Measurements from ENCODE around the gene CEP78.
A peak's percentile ranks its signal among the peaks of the same experiment; 100 is the strongest.
"Not testable (repeated sequence)": the region's sequence is repeated elsewhere in the genome, so short reads cannot be mapped to it uniquely, and the experiment has no call there.

Gene CEP78

DNA sequence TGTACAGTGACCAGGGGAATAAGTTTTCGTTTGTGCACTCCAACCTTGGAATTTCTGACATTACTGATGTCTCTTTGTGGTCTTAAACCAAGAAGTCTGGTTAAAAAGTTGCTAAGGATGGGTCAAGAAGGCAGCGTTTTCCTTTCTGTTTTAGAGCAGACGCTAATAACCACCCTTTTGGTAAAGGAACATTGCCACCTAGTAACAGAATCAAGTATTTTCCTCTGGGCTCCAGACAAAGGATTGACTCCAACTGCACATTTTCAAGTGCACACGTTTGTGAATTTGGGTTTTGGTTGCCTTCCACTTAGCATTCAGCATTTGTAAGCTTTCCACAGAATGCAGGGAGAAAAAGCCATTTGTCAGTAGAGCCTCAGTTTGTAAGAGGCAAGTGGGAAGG, 22.2 kb upstream of the CEP78 start:
- TF ChIP-seq, protein P1, sequence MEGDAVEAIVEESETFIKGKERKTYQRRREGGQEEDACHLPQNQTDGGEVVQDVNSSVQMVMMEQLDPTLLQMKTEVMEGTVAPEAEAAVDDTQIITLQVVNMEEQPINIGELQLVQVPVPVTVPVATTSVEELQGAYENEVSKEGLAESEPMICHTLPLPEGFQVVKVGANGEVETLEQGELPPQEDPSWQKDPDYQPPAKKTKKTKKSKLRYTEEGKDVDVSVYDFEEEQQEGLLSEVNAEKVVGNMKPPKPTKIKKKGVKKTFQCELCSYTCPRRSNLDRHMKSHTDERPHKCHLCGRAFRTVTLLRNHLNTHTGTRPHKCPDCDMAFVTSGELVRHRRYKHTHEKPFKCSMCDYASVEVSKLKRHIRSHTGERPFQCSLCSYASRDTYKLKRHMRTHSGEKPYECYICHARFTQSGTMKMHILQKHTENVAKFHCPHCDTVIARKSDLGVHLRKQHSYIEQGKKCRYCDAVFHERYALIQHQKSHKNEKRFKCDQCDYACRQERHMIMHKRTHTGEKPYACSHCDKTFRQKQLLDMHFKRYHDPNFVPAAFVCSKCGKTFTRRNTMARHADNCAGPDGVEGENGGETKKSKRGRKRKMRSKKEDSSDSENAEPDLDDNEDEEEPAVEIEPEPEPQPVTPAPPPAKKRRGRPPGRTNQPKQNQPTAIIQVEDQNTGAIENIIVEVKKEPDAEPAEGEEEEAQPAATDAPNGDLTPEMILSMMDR (IDR thresholded peaks at IDR 0.05; ENCODE audit: insufficient read depth, low read depth, low read length, missing control alignments), result peak; percentile 49
- H3K4me3 ChIP-seq (ENCODE audit: low read length), result no peak overlapping the region
- DNase-seq (ENCODE audit: low read depth), result peak; percentile 35

DNA sequence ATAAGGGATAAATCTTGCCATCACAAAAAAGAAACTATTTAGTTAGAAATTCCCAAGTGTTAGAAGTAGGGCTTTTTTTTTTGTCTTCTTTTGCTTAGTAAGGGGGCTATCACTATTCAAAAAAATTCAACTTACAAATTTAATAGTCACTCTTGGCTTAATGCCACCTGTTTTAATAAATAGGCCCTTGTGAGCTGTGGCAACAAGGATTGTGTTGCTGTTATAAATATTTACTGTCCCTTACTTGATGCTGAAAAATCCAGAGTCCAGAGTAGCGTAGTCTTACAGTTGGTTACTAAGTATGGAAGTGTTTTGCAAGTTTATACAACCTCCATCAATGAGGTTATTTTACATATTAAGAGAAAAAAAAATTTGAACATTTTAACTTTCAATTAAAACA, 21.4 kb upstream of the CEP78 start:
- TF ChIP-seq, protein P1 (IDR thresholded peaks at IDR 0.05; ENCODE audit: insufficient read depth, low read depth, low read length, missing control alignments), result no peak
- DNase-seq (ENCODE audit: low read depth), result no peak
- no peak overlapping the region for H3K4me3 ChIP-seq (ENCODE audit: low read length)

DNA sequence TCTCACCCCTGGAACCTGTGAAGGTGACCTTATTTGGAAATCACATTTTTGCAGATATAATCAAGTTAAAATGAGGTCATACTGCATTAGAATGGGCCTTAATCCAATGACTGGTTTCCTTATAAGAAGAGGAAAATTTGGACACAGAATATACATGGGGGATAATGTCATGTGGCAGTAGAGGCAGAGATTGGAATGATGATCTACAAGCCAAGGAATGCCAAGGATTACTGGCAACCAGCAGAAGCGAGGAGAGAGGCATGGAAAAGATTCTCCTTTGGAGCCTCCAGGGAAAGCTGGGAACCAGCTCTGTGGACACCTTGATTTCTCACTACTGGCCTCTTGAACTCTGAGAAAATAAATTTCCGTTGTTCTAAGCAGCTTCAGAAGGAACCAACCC, 20.2 kb upstream of the CEP78 start:
- TF ChIP-seq, protein P1 (IDR thresholded peaks at IDR 0.05; ENCODE audit: insufficient read depth, low read depth, low read length, missing control alignments), result no peak
- DNase-seq (ENCODE audit: low read depth), result no peak

DNA sequence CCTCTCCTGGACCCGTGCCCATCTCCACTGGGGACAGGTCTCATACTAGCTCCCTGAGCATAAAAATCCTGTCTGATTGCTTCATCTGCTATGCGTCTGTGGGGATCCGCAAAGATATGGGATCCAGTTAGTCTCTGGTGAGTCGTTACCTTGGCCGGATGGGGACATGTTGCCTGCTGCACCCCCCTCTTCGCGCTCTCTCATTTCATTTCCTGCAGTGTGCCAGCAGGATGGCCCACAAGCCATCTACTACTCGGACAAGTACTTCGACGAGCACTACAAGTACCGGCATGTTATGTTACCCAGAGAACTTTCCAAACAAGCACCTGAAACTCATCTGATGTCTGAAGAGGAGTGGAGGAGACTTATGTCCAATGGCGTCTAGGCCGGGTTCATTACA, 17.0 kb upstream of the CEP78 start:
- TF ChIP-seq, protein P1 (IDR thresholded peaks at IDR 0.05; ENCODE audit: insufficient read depth, low read depth, low read length, missing control alignments), result no peak
- H3K4me3 ChIP-seq (ENCODE audit: low read length), result no peak overlapping the region
- peak; percentile 56 for DNase-seq (ENCODE audit: low read depth)

More for the DNA sequence above, 20.2 kb upstream of the CEP78 start:
- no peak overlapping the region for H3K4me3 ChIP-seq (ENCODE audit: low read length)

DNA sequence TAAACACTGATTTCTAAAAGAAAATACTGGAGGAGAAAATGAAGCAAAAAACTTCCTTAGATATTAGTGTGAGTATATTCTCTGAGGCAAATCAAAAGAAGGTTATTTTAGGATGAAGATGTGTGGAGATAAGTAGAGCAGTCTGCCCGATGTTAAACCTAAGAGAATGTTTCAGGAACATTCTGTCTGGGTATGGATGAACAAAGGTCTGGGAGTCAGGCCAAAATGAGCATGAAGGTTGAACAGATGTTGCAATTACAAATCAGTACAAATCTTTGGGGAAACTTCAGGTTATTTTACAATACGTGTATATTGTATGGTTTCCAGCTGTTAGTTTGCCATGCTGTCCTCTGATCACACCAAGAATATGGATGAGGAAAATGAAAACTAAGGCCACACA, 14.4 kb upstream of the CEP78 start:
- no peak overlapping the region for H3K4me3 ChIP-seq (ENCODE audit: low read length)
- TF ChIP-seq, protein P1 (IDR thresholded peaks at IDR 0.05; ENCODE audit: insufficient read depth, low read depth, low read length, missing control alignments), result no peak
- DNase-seq (ENCODE audit: low read depth), result no peak

DNA sequence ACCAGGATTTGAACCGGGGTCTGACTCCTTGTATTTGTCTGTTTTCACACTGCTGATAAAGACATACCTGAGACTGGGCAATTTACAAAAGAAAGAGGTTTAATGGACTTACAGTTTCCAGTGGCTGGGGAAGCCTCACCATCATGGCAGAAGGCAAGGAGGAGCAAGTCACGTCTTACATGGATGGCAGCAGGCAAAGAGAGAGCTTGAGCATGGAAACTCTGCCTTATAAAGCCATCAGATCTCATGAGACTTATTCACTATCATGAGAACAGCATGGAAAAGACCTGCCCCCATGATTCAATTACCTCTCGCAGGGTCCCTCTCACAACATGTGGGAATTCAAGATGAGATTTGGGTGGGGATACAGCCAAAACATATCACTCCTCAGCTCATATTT, 14.0 kb upstream of the CEP78 start:
- H3K4me3 ChIP-seq (ENCODE audit: low read length); DNase-seq (ENCODE audit: low read depth): not testable (repeated sequence)

DNA sequence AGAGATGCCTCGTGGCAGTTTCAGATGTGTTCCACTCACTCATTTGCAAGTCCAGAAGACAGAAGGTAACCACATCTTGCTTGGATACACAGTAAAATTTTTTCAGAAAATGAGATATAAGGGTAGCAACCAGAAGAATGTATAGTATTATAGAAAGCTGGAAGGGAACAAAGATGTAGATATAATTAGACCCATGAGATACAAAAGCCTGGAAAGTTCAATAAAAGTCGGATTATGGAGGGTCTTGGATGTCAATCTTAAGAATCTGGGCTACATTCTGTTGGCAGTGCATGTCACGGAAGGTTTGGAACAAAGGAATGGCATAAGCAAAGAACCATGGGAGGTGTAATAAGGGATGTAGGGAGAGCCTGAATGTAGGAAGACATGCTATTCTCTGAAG, 5.1 kb upstream of the CEP78 start:
- no peak for DNase-seq (ENCODE audit: low read depth)
- no peak overlapping the region for H3K4me3 ChIP-seq (ENCODE audit: low read length)
- TF ChIP-seq, protein P1 (IDR thresholded peaks at IDR 0.05; ENCODE audit: insufficient read depth, low read depth, low read length, missing control alignments), result no peak

DNA sequence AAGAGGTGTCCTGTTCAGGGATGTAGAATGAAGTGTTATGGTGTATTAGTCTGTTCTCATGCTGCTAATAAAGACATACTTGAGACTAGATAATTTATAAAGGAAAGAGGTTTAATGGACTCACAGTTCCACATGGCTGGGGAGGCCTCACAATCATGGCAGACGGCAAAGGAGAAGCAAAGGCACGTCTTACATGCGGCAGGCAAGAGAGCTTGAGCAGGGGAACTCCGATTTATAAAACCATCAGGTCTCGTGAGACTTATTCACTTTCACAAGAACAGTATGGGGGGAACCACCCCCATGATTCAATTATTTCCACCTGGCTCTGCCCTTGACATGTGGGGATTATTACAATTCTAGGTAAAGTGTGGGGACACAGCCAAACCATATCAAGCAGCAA, 3.4 kb upstream of the CEP78 start:
- DNase-seq (ENCODE audit: low read depth); H3K4me3 ChIP-seq (ENCODE audit: low read length): not testable (repeated sequence)

Measured in epithelial cell of esophagus (primary cell).